Measurements from ENCODE around the gene PARD3B.

- TF ChIP-seq ZNF274 (CRISPR knock-in tag; IDR thresholded peaks at IDR 0.05) (no peak), KDM5A (IDR thresholded peaks at IDR 0.05; ENCODE audit: borderline replicate concordance, low read length) (no peak), GATAD2A (CRISPR knock-in tag; IDR thresholded peaks at IDR 0.05) (no peak), ZBTB38 (CRISPR knock-in tag; IDR thresholded peaks at IDR 0.05) (no peak)
These were observed 479.7 kb downstream of the PARD3B start for GRCh38 chr2:205024822-205025518.

All from HepG2 (cell line).